Left colon (tissue), 2 donors: Measurements from ENCODE around the gene GLRB. TPM values are rescaled to one million over a fixed set of nuclear protein-coding genes. Genes with fewer than 3 reads are reported as not detected.
"Not testable (repeated sequence)": the region's sequence is repeated elsewhere in the genome, so short reads cannot be mapped to it uniquely, and the experiment has no call there.

ENCODE experiments used
- ATAC-seq: fragments of 200-7000 bp; cut with Tn5 transposase; one replicate; pipeline ENCODE4 v1.9.1; 2020; ENCODE audit warnings: mild to moderate bottlenecking, moderate library complexity
- DNase-seq, 2 donors: peaks; one replicate each; pipeline ENCODE4 v3.0.0-alpha.2; 2020
- intact Hi-C, 2 donors: fragments of 100-400 bp; cut with DNase I in 1 of 2; cut with micrococcal nuclease in 1 of 2; formaldehyde crosslinking; loops; one replicate each; pipeline versions ENCODE4 v1.11.2 to v1.14.0; 2022; cut with DNase I, micrococcal nuclease
- long read RNA-seq: library from polyadenylated mRNA; unstranded; transcript quantifications from one replicate; pipeline ENCODE4 v2.0.0, GENCODE V29; 2021
- total RNA-seq, 2 donors: library from RNA; stranded (reverse); fragmentation: NEBNext Ultra II Directional; extraction: Animal tissue kit (Norgen Biotek cat#: 25700); gene quantifications; one replicate each; pipeline ENCODE4 v1.2.1, GENCODE V29; 2021
- donor health status: DM: no; HTN: no; CAD: no.
- donor health status: DM: yes; HTN: yes; CAD: no.

GLRB gene
- under 1 TPM; 0.64 to 0.75 TPM for total RNA-seq
- long read RNA-seq, partial matches to known transcripts, result 0 of 1 reads
- long read RNA-seq, other reads (novel, unspliced or antisense), result 0 of 1 reads

DNA sequence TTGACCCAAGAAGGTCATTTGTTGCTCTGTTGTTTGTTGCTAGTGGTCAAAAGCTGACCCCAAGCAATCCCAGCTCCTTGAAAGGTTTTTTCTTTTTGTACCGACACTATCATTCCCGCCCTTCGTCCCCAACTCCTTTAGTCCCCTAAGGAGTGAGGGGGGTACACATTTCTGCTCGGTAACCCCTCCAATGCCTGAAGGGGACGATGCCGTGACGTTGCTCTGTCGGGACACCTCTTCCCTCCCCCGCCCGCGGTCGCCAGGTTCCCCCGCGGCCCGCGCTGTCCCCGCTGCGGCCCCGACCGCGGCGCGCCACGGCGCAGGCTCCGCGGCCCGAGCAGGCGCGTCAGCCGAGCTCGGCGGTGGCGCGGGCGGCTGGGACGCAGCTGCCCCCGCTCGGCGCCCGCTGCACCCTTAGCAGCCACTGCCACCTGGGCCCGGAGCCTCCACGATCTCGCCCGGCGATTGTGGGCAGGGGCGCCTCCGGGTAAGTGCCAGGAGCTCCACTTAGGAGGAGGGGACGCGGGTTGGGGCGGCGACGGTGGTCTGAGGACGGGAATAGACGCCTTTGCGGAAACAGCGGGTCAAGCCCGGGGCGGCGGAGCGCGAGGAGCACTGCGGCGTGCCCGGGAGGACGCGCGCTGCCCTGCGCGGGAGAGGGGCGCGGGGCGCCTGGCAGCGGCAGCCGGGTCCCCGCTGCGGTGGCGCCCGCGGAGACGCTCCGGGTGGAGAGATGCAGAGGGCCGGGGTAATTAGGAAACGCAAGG is at the start of gene GLRB:
TSS of gene GLRB (plus strand) at position 340 of the 767 bp plus-strand sequence. CDS start 1,875 bp downstream, outside the sequence.
- DNase-seq (peak in 1 of 2 donors; percentile 7), ATAC-seq (peak; percentile 29)
- intact Hi-C loops, result no loop called here

- DNase-seq (no peak), ATAC-seq (no peak)
- intact Hi-C loops, result no loop called here
Observed at GRCh38 chr4:157035471-157035870, 40.5 kb upstream of the GLRB start.

DNA sequence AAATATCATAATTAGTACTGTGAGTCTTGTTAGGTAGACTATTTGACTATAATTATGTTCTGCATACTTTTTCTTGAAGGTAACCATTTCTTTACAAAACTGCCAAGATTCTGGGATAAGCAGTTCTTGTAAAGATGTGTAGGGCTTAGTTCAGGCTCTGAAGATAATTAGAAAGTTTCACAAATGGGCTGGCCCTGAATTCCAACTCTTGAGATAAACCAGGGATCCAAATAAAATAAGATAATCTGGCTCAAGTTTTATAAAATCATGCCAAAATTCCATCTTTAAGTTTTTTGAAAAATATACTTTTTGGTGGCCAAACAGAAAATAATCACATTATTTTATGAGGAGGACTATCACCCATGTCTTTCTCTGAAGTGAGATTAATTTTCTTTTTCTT is 35.5 kb upstream of the GLRB start:
- DNase-seq (no peak), ATAC-seq (no peak)
- intact Hi-C loops, result loop anchor here in 1 of 2 donors (10.0 kb wide), 1 partner anchor 566 kb away; no protein-coding TSS in a partner anchor

- intact Hi-C loops, result loop anchor here in 1 of 2 donors (10.0 kb wide), 1 partner anchor 568 kb away; no protein-coding TSS in a partner anchor
- ATAC-seq, result no peak
- no peak for DNase-seq
Observed at GRCh38 chr4:157043131-157043530, 32.8 kb upstream of the GLRB start.

DNA sequence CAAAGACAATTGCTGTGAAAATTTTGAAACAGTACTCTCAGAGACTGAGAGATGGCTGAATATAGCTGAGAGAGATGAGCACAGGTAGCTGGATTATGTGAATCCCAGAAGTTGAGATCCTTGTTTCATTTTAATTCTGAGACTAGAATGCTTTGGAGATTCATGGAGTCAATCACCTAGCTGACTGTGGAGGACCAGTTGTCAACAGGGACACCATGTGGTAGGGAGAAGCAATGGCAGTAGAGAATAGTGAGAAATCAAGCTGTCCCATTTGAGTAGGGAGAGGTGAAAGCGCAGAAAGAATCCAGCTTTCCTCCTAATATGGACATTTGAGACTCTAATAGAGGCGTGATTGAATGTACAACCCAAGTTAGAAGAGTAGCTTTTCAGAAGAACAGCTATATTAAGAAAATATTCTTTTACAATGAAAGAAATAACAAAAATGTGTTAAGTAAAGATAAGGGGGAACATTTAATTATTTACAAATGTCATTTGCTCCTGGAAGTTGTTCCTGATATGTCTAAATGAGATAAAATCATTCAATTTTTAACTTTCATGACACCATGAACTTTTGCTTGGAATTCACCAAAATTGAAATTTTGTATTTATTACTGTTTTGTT is 30.3 kb upstream of the GLRB start:
- ATAC-seq (peak; percentile 79), DNase-seq (no peak)
- intact Hi-C loops, result loop anchor here in 1 of 2 donors (10.0 kb wide), 1 partner anchor 571 kb away; no protein-coding TSS in a partner anchor

GRCh38 chr4:157048248-157048647 is 27.7 kb upstream of the GLRB start:
- ATAC-seq, result no peak
- intact Hi-C loops, result loop anchor here in 1 of 2 donors (10.0 kb wide), 1 partner anchor 573 kb away; no protein-coding TSS in a partner anchor
- peak in 1 of 2 donors; percentile 29 for DNase-seq

GRCh38 chr4:157050561-157050960 is 25.4 kb upstream of the GLRB start:
- DNase-seq (no peak), ATAC-seq (no peak)
- intact Hi-C loops, result no loop called here

- no peak for DNase-seq
- ATAC-seq, result no peak
- intact Hi-C loops, result no loop called here
Observed at GRCh38 chr4:157052429-157053040, 23.4 kb upstream of the GLRB start.

- DNase-seq, result no peak
- no peak for ATAC-seq
- intact Hi-C loops, result no loop called here
Observed at GRCh38 chr4:157057218-157057617, 18.7 kb upstream of the GLRB start.

DNA sequence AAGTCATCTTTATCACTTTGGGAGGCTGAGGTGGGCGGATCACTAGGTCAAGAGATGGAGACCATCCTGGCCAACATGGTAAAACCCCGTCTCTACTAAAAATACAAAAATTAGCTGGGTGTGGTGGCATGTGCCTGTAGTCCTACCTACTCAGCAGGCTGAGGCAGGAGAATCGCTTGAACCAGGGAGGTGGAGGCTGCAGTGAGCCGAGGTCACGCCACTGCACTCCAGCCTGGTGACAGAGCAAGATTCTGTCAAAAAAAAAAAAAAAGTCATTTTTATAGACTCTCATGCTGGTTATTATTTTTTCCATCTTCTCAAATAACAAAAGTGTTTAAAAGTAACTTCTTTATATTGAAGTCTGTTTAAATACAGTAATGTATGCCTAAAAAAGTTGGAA is 17.1 kb upstream of the GLRB start:
- DNase-seq, ATAC-seq, intact Hi-C loops: not testable (repeated sequence)

DNA sequence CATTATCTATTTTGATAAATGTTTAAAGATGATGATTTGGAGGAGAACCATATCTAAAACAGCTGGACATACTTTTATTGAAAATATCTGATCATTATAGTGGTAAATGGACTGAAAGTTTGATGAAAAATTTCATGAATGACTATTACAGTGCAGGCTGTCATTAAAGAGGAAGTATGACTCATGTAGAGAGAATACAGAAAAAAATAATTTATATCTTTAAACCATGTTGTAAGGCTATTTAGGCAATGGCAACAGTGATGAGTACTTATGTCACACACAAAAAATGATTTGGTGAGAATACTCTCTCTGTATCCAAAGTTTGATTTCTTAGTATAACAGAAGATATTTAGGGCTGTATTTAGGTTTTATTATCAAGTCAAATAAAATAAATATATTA is 3.9 kb upstream of the GLRB start:
- intact Hi-C loops, result no loop called here
- no peak for DNase-seq
- no peak for ATAC-seq

DNA sequence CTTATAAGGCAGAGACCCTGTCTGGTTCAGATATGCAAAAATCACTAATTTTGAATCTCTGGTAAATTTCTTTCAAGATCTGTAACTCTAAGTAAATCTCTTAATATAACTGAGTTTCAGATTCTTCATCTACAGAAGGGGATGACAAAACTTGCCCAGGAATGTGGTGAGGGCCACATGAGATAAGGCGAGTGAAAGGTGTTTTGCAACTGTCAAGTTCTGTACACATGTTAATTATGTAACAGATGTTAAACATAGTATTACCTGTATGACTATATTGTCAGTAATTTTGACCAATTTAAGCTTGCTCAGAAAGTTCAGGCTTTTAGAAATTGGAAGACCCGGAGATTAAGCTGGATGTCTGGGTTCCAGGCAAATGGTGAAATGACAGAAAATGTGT is 549 bp upstream of the GLRB start:
- ATAC-seq (no peak), DNase-seq (no peak)
- intact Hi-C loops, result no loop called here

- intact Hi-C loops, result no loop called here
- ATAC-seq, result no peak
- DNase-seq, result no peak
Observed at GRCh38 chr4:157076578-157076947, 613 bp downstream of the GLRB start.

DNA sequence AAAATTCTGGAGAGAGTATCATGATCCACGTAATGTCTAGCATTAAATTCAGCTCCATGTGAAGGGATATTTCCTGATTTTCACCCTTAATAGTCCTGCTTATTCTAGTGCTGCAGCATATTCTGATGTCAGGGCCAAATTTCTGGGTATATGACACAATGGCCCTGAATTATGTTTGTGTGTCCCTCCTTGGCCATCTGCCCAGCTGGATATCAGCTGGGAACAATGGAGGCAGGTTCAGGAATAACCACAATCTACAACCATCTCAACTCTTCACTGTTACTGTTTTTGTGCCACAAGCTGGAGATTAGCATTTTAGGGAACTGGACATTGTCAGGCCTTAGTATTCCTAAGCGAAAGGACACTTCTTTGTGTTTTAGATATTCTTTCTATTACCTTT is 3.5 kb downstream of the GLRB start:
- no peak for ATAC-seq

DNA sequence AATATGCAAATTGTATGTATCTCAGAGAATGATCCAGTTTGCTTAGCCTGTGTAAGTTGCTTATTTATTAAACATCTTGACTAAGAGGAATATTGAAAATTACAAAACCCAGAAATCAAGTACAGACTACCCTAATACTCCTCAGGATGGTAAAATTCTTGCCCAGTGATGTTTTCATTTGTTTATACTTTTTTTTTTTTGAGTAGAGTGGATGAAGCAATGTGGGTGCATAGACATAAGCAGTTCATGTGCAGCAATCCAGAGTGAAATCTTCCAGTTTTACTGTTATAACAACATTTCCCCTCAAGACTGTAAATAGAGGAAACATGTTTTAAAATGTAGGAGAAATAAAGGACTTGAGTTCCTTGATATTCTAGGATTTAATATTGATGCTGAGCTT is 4.7 kb downstream of the GLRB start:
- no peak for ATAC-seq
- intact Hi-C loops, result no loop called here
- no peak for DNase-seq

More for the DNA sequence above, 3.5 kb downstream of the GLRB start:
- intact Hi-C loops, result no loop called here
- DNase-seq, result no peak

GRCh38 chr4:157095716-157096115 is 19.8 kb downstream of the GLRB start:
- no peak for DNase-seq
- intact Hi-C loops, result no loop called here
- ATAC-seq, result no peak

GRCh38 chr4:157096439-157096838 is 20.5 kb downstream of the GLRB start:
- DNase-seq (no peak), ATAC-seq (no peak)
- intact Hi-C loops, result no loop called here

GRCh38 chr4:157099506-157099905 is 23.6 kb downstream of the GLRB start:
- intact Hi-C loops, result no loop called here
- ATAC-seq (no peak), DNase-seq (no peak)

GRCh38 chr4:157104541-157104940 is 28.6 kb downstream of the GLRB start:
- intact Hi-C loops, result no loop called here

DNA sequence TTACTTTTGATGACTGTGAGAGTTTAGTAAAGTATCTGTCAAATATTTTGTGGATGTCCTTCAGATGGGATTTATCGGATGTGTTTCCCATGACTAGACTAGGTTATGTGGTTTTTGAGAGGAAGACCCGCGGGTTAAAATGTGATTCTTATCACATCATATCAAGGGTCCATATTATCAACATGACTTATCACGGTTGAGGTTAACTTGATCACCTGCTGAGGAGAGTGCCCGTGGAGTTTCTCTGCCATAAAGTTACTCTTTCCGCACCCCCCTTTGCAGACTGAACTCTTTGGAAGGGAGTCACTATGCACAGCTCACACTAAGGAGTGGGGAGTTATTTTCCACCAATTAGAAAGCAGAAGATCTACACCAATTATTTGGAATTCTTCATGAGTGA is 38.7 kb downstream of the GLRB start:
- DNase-seq (no peak), ATAC-seq (no peak)
- intact Hi-C loops, result loop anchor here in 1 of 2 donors (5.0 kb wide), 1 partner anchor 733 kb away; no protein-coding TSS in a partner anchor

More at GRCh38 chr4:157104541-157104940, 28.6 kb downstream of the GLRB start:
- DNase-seq (no peak), ATAC-seq (no peak)
